ENCODE measurements around the gene RAB27A. TPM values are rescaled to one million over a fixed set of nuclear protein-coding genes. Genes with fewer than 3 reads are reported as not detected.
A peak's percentile ranks its signal among the peaks of the same experiment; 100 is the strongest.

RAB27A gene
- total RNA-seq, 1 donor from 2014 or later = 17.8 TPM

DNA sequence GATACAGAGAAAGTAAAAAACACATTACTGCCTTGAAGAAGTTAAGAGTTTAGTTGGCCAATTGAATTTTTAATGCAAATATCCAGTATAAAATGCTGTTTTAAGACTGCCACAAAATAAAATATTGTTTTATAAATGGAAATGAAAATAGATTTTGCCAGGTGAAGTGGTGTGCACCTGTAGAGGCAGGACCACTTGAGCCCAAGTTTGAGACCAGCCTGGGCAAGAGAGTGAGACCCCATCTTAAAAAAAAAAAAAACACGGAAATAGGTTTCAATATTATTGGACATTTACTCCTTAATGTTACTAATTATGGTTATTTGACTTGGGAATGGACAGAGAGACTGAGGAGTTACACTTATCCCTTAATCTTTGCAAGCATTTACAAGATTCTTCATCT lies 31.4 kb upstream of the RAB27A start:
- Mint-ChIP-seq H3K4me3 (ENCODE audit: unreplicated experiment) (no peak overlapping the region), H3K27ac (ENCODE audit: unreplicated experiment) (no peak overlapping the region), H3K9me3 (ENCODE audit: unreplicated experiment) (peaks cover 2% of the 10 kb centered on the region), H3K36me3 (ENCODE audit: low read depth, unreplicated experiment) (peaks cover 2% of the 10 kb centered on the region), H3K4me1 (ENCODE audit: low read depth, unreplicated experiment) (peaks cover 6% of the 10 kb centered on the region), H3K27me3 (ENCODE audit: low read depth, unreplicated experiment) (no peaks in the 10 kb centered on the region)
- Histone ChIP-seq H3K79me2 (ENCODE audit: insufficient read depth, low read length) (peaks cover 33% of the 10 kb centered on the region), H3K27ac (ENCODE audit: low read depth, low read length) (no peak overlapping the region), H3K36me3 (ENCODE audit: insufficient read depth, low read length) (no peaks in the 10 kb centered on the region), H3K4me1 (ENCODE audit: insufficient read depth, low read length) (peaks cover 15% of the 10 kb centered on the region), H3K9ac (ENCODE audit: low read length) (no peak overlapping the region), H4K20me1 (ENCODE audit: insufficient read depth, low read length) (no peaks in the 10 kb centered on the region), H2AFZ (ENCODE audit: low read depth, low read length) (no peak overlapping the region), H3K27me3 (ENCODE audit: insufficient read depth, low read length) (no peaks in the 10 kb centered on the region), H3K4me2 (ENCODE audit: low read length) (no peak overlapping the region), H3K4me3 (ENCODE audit: insufficient read depth, low read depth, low read length) (no peak overlapping the region), H3K9me3 (ENCODE audit: insufficient read depth, low read depth, low read length) (no peaks in the 10 kb centered on the region)
- DNase-seq (ENCODE audit: low read depth) = no peak
- TF ChIP-seq EZH2 (IDR thresholded peaks at IDR 0.05; ENCODE audit: insufficient read depth, low read length) = no peak
- TF ChIP-seq, protein P1, sequence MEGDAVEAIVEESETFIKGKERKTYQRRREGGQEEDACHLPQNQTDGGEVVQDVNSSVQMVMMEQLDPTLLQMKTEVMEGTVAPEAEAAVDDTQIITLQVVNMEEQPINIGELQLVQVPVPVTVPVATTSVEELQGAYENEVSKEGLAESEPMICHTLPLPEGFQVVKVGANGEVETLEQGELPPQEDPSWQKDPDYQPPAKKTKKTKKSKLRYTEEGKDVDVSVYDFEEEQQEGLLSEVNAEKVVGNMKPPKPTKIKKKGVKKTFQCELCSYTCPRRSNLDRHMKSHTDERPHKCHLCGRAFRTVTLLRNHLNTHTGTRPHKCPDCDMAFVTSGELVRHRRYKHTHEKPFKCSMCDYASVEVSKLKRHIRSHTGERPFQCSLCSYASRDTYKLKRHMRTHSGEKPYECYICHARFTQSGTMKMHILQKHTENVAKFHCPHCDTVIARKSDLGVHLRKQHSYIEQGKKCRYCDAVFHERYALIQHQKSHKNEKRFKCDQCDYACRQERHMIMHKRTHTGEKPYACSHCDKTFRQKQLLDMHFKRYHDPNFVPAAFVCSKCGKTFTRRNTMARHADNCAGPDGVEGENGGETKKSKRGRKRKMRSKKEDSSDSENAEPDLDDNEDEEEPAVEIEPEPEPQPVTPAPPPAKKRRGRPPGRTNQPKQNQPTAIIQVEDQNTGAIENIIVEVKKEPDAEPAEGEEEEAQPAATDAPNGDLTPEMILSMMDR (IDR thresholded peaks at IDR 0.05; ENCODE audit: insufficient read depth, low read depth, low read length) = no peak
- FAIRE-seq = no peak

- H3K27me3 ChIP-seq (ENCODE audit: insufficient read depth, low read length) = no peaks in the 10 kb centered on the region
- H3K27ac ChIP-seq (ENCODE audit: low read depth, low read length) = no peak overlapping the region
- no peaks in the 10 kb centered on the region for H3K27me3 Mint-ChIP-seq (ENCODE audit: low read depth, unreplicated experiment)
- H3K4me3 Mint-ChIP-seq (ENCODE audit: unreplicated experiment) = peak overlapping the region; percentile 76
- H2AFZ ChIP-seq (ENCODE audit: low read depth, low read length) = no peak overlapping the region
- peaks cover 2% of the 10 kb centered on the region for H3K36me3 Mint-ChIP-seq (ENCODE audit: low read depth, unreplicated experiment)
- H3K4me1 Mint-ChIP-seq (ENCODE audit: low read depth, unreplicated experiment) = peaks cover 6% of the 10 kb centered on the region
- peaks cover 15% of the 10 kb centered on the region for H3K4me1 ChIP-seq (ENCODE audit: insufficient read depth, low read length)
- no peak for TF ChIP-seq EZH2 (IDR thresholded peaks at IDR 0.05; ENCODE audit: insufficient read depth, low read length)
- TF ChIP-seq, protein P1 (IDR thresholded peaks at IDR 0.05; ENCODE audit: insufficient read depth, low read depth, low read length) = no peak
- DNase-seq (ENCODE audit: low read depth) = no peak
- no peak overlapping the region for H3K9ac ChIP-seq (ENCODE audit: low read length)
- no peaks in the 10 kb centered on the region for H3K9me3 ChIP-seq (ENCODE audit: insufficient read depth, low read depth, low read length)
- peaks cover 36% of the 10 kb centered on the region for H3K79me2 ChIP-seq (ENCODE audit: insufficient read depth, low read length)
- H4K20me1 ChIP-seq (ENCODE audit: insufficient read depth, low read length) = no peaks in the 10 kb centered on the region
- H3K27ac Mint-ChIP-seq (ENCODE audit: unreplicated experiment) = no peak overlapping the region
- no peak for FAIRE-seq
- no peaks in the 10 kb centered on the region for H3K36me3 ChIP-seq (ENCODE audit: insufficient read depth, low read length)
- H3K4me3 ChIP-seq (ENCODE audit: insufficient read depth, low read depth, low read length) = peak overlapping the region; percentile 12
- H3K4me2 ChIP-seq (ENCODE audit: low read length) = peak overlapping the region; percentile 87
- H3K9me3 Mint-ChIP-seq (ENCODE audit: unreplicated experiment) = peaks cover 2% of the 10 kb centered on the region
Measured at GRCh38 chr15:55320238-55320550, 30.6 kb upstream of the RAB27A start.

GRCh38 chr15:55319537-55320237 lies 30.1 kb upstream of the RAB27A start:
- H4K20me1 ChIP-seq (ENCODE audit: insufficient read depth, low read length) = no peaks in the 10 kb centered on the region
- H3K4me1 ChIP-seq (ENCODE audit: insufficient read depth, low read length) = peaks cover 15% of the 10 kb centered on the region
- peaks cover 6% of the 10 kb centered on the region for H3K4me1 Mint-ChIP-seq (ENCODE audit: low read depth, unreplicated experiment)
- no peaks in the 10 kb centered on the region for H3K36me3 ChIP-seq (ENCODE audit: insufficient read depth, low read length)
- peaks cover 40% of the 10 kb centered on the region for H3K79me2 ChIP-seq (ENCODE audit: insufficient read depth, low read length)
- FAIRE-seq = no peak
- peaks cover 2% of the 10 kb centered on the region for H3K9me3 Mint-ChIP-seq (ENCODE audit: unreplicated experiment)
- H3K4me3 ChIP-seq (ENCODE audit: insufficient read depth, low read depth, low read length) = peak overlapping the region; percentile 100
- peak overlapping the region; percentile 87 for H3K4me2 ChIP-seq (ENCODE audit: low read length)
- no peaks in the 10 kb centered on the region for H3K27me3 Mint-ChIP-seq (ENCODE audit: low read depth, unreplicated experiment)
- peak overlapping the region; percentile 99 for H3K9ac ChIP-seq (ENCODE audit: low read length)
- H3K27ac Mint-ChIP-seq (ENCODE audit: unreplicated experiment) = peak overlapping the region; percentile 98
- H3K27me3 ChIP-seq (ENCODE audit: insufficient read depth, low read length) = no peaks in the 10 kb centered on the region
- DNase-seq (ENCODE audit: low read depth) = no peak
- peak overlapping the region; percentile 96 for H3K27ac ChIP-seq (ENCODE audit: low read depth, low read length)
- TF ChIP-seq, protein P1 (IDR thresholded peaks at IDR 0.05; ENCODE audit: insufficient read depth, low read depth, low read length) = no peak
- no peak for TF ChIP-seq EZH2 (IDR thresholded peaks at IDR 0.05; ENCODE audit: insufficient read depth, low read length)
- peak overlapping the region; percentile 96 for H3K4me3 Mint-ChIP-seq (ENCODE audit: unreplicated experiment)
- peak overlapping the region; percentile 99 for H2AFZ ChIP-seq (ENCODE audit: low read depth, low read length)
- peaks cover 2% of the 10 kb centered on the region for H3K36me3 Mint-ChIP-seq (ENCODE audit: low read depth, unreplicated experiment)
- H3K9me3 ChIP-seq (ENCODE audit: insufficient read depth, low read depth, low read length) = no peaks in the 10 kb centered on the region

All from astrocyte (in vitro differentiated cells and primary cell).